Measurements from ENCODE around the gene GAPVD1. TPM values are rescaled to one million over a fixed set of nuclear protein-coding genes. Genes with fewer than 3 reads are reported as not detected.

The GAPVD1 gene
- 47.4 and 66.7 TPM in 2 replicates for total RNA-seq

GRCh38 chr9:125261501-125262293 lies at the start of gene GAPVD1:
Gene GAPVD1, plus strand, starts transcription at chr9:125261826. Its CDS starts 37,096 bp downstream, at chr9:125298922.

GRCh38 chr9:125241000-125241862 lies 20.4 kb upstream of the GAPVD1 start, which contains the start of gene HSPA5:
Gene HSPA5, minus strand, starts transcription at chr9:125241343. Its CDS starts 217 bp downstream, at chr9:125241126.

Small RNAs within 50 kb of the gene (small RNA-seq; reads per million reads assigned to genes)
- not detected for gene AL354710.1
- gene RNU6-1020P, result not detected

Other genes starting within 250 kb of the GAPVD1 start
- 6.6 and 7.0 TPM in 2 replicates for gene SCAI, start 118.3 kb upstream of the GAPVD1 start, total RNA-seq
- 21.7 and 21.9 TPM in 2 replicates for gene PPP6C, start 72.0 kb upstream of the GAPVD1 start, total RNA-seq
- 36.9 and 37.5 TPM in 2 replicates for gene RABEPK, start 61.3 kb upstream of the GAPVD1 start, total RNA-seq
- gene HSPA5, start 20.5 kb upstream of the GAPVD1 start, total RNA-seq, result 74.2 and 110 TPM in 2 replicates

Measured in subcutaneous preadipocyte (primary cell).